Type B pancreatic cell (in vitro differentiated cells): ENCODE measurements around the gene EARS2. TPM values are rescaled to one million over a fixed set of nuclear protein-coding genes. Genes with fewer than 3 reads are reported as not detected.

Experiments
- DNase-seq: peaks from one replicate; pipeline ENCODE4 v3.0.0; 2021; ENCODE audit warnings: mixed read lengths; ENCODE audit not compliant: unreplicated experiment; ENCODE audit errors: extremely low spot score
- H3K27ac Mint-ChIP-seq: 2 replicates; pipeline ENCODE4 v1.8.0; 2021; ENCODE audit warnings: mild to moderate bottlenecking, mixed read lengths
- H3K27me3 Mint-ChIP-seq: 2 replicates; pipeline ENCODE4 v1.8.0; 2021; ENCODE audit warnings: mixed read lengths
- H3K36me3 Mint-ChIP-seq: 2 replicates; pipeline ENCODE4 v1.8.0; 2021; ENCODE audit warnings: mixed read lengths
- H3K4me1 Mint-ChIP-seq: one replicate; pipeline ENCODE4 v1.8.0; 2021; ENCODE audit warnings: mixed read lengths; ENCODE audit not compliant: unreplicated experiment
- H3K4me3 Mint-ChIP-seq: 2 replicates; pipeline ENCODE4 v1.8.0; 2021; ENCODE audit warnings: mild to moderate bottlenecking, mixed read lengths
- H3K9me3 Mint-ChIP-seq: 2 replicates; pipeline ENCODE4 v1.8.0; 2021; ENCODE audit warnings: mixed read lengths
- CTCF ChIP-seq: fragments of 200-600 bp; sonication (generic); conservative IDR thresholded peaks from 2 replicates; pipeline ENCODE4 v1.5.0; 2021; ENCODE audit warnings: antibody characterized with exemption, mild to moderate bottlenecking
- total RNA-seq: library from RNA; stranded (reverse); gene quantifications from 2 replicates; pipeline ENCODE4 v1.2.1, GENCODE V29; 2021; ENCODE audit warnings: low replicate concordance

EARS2 gene
- total RNA-seq, 1 donor from 2014 or later: 25.3 TPM

- H3K4me3 Mint-ChIP-seq: no peak overlapping the region
- H3K4me1 Mint-ChIP-seq: no peaks in the 10 kb centered on the region
- no peak for TF ChIP-seq CTCF
- H3K9me3 Mint-ChIP-seq: no peaks in the 10 kb centered on the region
- H3K27me3 Mint-ChIP-seq: no peaks in the 10 kb centered on the region
- no peak for DNase-seq
- peaks cover 26% of the 10 kb centered on the region for H3K36me3 Mint-ChIP-seq
- no peak overlapping the region for H3K27ac Mint-ChIP-seq
These were observed 33.8 kb downstream of the EARS2 start for GRCh38 chr16:23523321-23523720.

- H3K4me3 Mint-ChIP-seq: no peak overlapping the region
- H3K27me3 Mint-ChIP-seq: no peaks in the 10 kb centered on the region
- no peak for DNase-seq
- H3K9me3 Mint-ChIP-seq: no peaks in the 10 kb centered on the region
- peaks cover 26% of the 10 kb centered on the region for H3K36me3 Mint-ChIP-seq
- H3K27ac Mint-ChIP-seq: no peak overlapping the region
- TF ChIP-seq CTCF: no peak
- H3K4me1 Mint-ChIP-seq: no peaks in the 10 kb centered on the region
These were observed 35.2 kb downstream of the EARS2 start for GRCh38 chr16:23521965-23522364.

- no peak overlapping the region for H3K27ac Mint-ChIP-seq
- H3K36me3 Mint-ChIP-seq: peaks cover 26% of the 10 kb centered on the region
- TF ChIP-seq CTCF: no peak
- H3K27me3 Mint-ChIP-seq: no peaks in the 10 kb centered on the region
- DNase-seq: no peak
- no peaks in the 10 kb centered on the region for H3K9me3 Mint-ChIP-seq
- H3K4me1 Mint-ChIP-seq: no peaks in the 10 kb centered on the region
- no peak overlapping the region for H3K4me3 Mint-ChIP-seq
These were observed 36.0 kb downstream of the EARS2 start for GRCh38 chr16:23521037-23521743.

- Mint-ChIP-seq H3K27me3 (no peaks in the 10 kb centered on the region), H3K36me3 (peaks cover 26% of the 10 kb centered on the region), H3K4me3 (no peak overlapping the region), H3K27ac (no peak overlapping the region), H3K4me1 (no peaks in the 10 kb centered on the region), H3K9me3 (no peaks in the 10 kb centered on the region)
- TF ChIP-seq CTCF: no peak
- no peak for DNase-seq
These were observed 36.6 kb downstream of the EARS2 start for GRCh38 chr16:23520500-23520899.

- no peaks in the 10 kb centered on the region for H3K27me3 Mint-ChIP-seq
- no peaks in the 10 kb centered on the region for H3K4me1 Mint-ChIP-seq
- no peak for DNase-seq
- H3K27ac Mint-ChIP-seq: no peak overlapping the region
- TF ChIP-seq CTCF: no peak
- H3K9me3 Mint-ChIP-seq: no peaks in the 10 kb centered on the region
- no peak overlapping the region for H3K4me3 Mint-ChIP-seq
- peaks cover 25% of the 10 kb centered on the region for H3K36me3 Mint-ChIP-seq
These were observed 37.9 kb downstream of the EARS2 start for GRCh38 chr16:23519282-23519681.
